Small intestine (tissue), 7 donors: Measurements from ENCODE around the gene KRTAP20-1. TPM values are rescaled to one million over a fixed set of nuclear protein-coding genes. Genes with fewer than 3 reads are reported as not detected.

Experiments
- DNase-seq, 2 donors: peaks; one replicate each; pipeline versions ENCODE4 v3.0.0 to v3.0.0-alpha.2; 2013
- FAIRE-seq: peaks from 2 replicates; lab custom pipeline; 2012; peaks lifted over from hg19 to GRCh38; lab: Jason Lieb, UNC
- H3K27ac ChIP-seq, 3 donors: one replicate each; pipeline ENCODE4 v1.5.1; 2013; ENCODE audit warnings: low read length in 2 of 3, mild to moderate bottlenecking in 2 of 3, control low read depth in 1 of 3, inconsistent platforms in 1 of 3, low read depth in 1 of 3, moderate library complexity in 1 of 3
- H3K27me3 ChIP-seq, 3 donors: one replicate each; pipeline ENCODE4 v1.6.1; 2013; ENCODE audit warnings: low read length in 3 of 3, inconsistent platforms in 1 of 3; ENCODE audit not compliant: control insufficient read depth in 3 of 3, insufficient read depth in 3 of 3
- H3K36me3 ChIP-seq, 3 donors: one replicate each; pipeline ENCODE4 v1.6.1; 2013; ENCODE audit warnings: low read length in 3 of 3, inconsistent platforms in 1 of 3, low read depth in 1 of 3, mild to moderate bottlenecking in 1 of 3, moderate library complexity in 1 of 3; ENCODE audit not compliant: control insufficient read depth in 3 of 3, insufficient read depth in 2 of 3
- H3K4me1 ChIP-seq, 3 donors: one replicate each; pipeline ENCODE4 v1.6.1; 2013; ENCODE audit warnings: low read length in 2 of 3, inconsistent platforms in 1 of 3, low read depth in 1 of 3, mild to moderate bottlenecking in 1 of 3, moderate library complexity in 1 of 3; ENCODE audit not compliant: control insufficient read depth in 3 of 3, insufficient read depth in 2 of 3
- H3K4me3 ChIP-seq, 3 donors: one replicate each; pipeline ENCODE4 v1.5.1; 2013; ENCODE audit warnings: low read length in 3 of 3, control low read depth in 1 of 3, inconsistent platforms in 1 of 3, low read depth in 1 of 3, mild to moderate bottlenecking in 1 of 3, moderate library complexity in 1 of 3
- H3K9me3 ChIP-seq, 2 donors: one replicate each; pipeline ENCODE4 v1.6.1; 2013; ENCODE audit warnings: low read depth in 1 of 2, low read length in 1 of 2; ENCODE audit not compliant: control insufficient read depth in 2 of 2, insufficient read depth in 1 of 2
- WGBS, 3 donors: extraction: QIAGEN DNeasy Blood & Tissue Kit; methylation state at CpG; one replicate each; pipeline ENCODE4 v1.1.7; 2013; 5-methylcytosine and 5-hydroxymethylcytosine counted together
- polyA plus RNA-seq, 4 donors: library from polyadenylated mRNA; stranded (reverse) in 3 of 4; unstranded in 1 of 4; fragments of 200-250 nt in 3 of 4; fragments of 120-200 nt in 1 of 4; gene quantifications; one replicate each; pipeline versions ENCODE4 v1.2.1 to v1.2.3, GENCODE V29; 2013
- donor health status: healthy with polysubstance abuse.
- donor health status: control.
- donor health status: control.
- donor health status: Bipolar disorder and iron deficiency.
- donor health status: healthy.

Gene KRTAP20-1
- polyA plus RNA-seq, 4 donors, result not detected

DNA sequence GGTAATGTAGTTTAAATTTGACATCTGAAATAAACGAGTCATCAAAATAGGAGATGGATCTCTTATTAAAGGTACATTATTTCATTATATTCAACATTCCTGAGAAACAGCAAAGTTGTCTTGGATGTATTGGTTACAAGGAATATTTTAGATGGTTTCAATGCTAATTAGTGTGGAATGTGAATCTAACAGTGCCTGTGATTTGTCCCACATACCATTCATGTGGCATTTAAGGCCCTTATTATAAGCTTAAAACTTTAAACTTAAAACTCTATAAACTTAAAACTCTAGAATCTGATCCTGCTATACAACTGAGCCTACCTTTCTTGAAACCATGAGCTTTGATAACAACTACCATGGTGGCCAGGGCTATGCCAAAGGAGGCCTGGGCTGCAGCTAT, 15.4 kb upstream of the KRTAP20-1 start, which contains the start of gene KRTAP22-1:
TSS of gene KRTAP22-1 (plus strand) at position 301 of the 400 bp plus-strand sequence.
- H3K27me3 ChIP-seq, result no peaks in the 10 kb centered on the region
- no peak for FAIRE-seq
- no peak for DNase-seq
- WGBS, 3 donors, result 48 to 97% (median 50%) methylated on average over 1 of the region's 1 CpG
- H3K4me3 ChIP-seq, result no peak within 1 kb of the TSS
- no peaks in the 10 kb centered on the region for H3K4me1 ChIP-seq
- no peaks in the 10 kb centered on the region for H3K36me3 ChIP-seq
- H3K9me3 ChIP-seq, result peaks cover 0 to 9% of the 10 kb centered on the region in 2 donors
- no peak within 1 kb of the TSS for H3K27ac ChIP-seq

- FAIRE-seq (no peak), DNase-seq (no peak)
- Histone ChIP-seq H3K36me3 (no peaks in the 10 kb centered on the region), H3K9me3 (peaks cover 0 to 12% of the 10 kb centered on the region in 2 donors), H3K27me3 (no peaks in the 10 kb centered on the region), H3K4me3 (no peak overlapping the region), H3K27ac (no peak overlapping the region), H3K4me1 (no peaks in the 10 kb centered on the region)
- WGBS, 3 donors, result 64 to 93% (median 86%) methylated on average over 2 of the region's 2 CpGs
Observed at GRCh38 chr21:30605968-30606367, 10.3 kb upstream of the KRTAP20-1 start.

DNA sequence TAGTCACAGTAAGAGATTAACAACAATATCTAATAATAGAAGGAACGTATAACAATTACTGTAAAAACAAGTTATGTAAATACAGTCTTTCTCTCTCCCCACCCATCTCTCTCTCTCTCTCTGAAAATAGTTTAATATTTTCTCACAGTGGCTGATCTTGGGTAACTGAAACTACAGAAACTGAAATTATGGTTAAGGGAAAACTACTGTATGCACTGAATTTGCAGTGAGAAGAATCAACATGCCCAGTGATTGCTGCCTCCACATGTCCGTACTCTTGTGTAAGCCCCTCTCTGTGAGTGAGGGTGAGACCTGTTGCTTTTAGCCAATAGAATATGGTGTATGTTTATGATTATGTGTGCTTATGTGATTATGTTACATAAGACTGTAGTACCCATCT, 4.1 kb upstream of the KRTAP20-1 start:
- WGBS, 3 donors, result 80 to 89% (median 87%) methylated on average over 2 of the region's 2 CpGs
- Histone ChIP-seq H3K36me3 (no peaks in the 10 kb centered on the region), H3K27me3 (no peaks in the 10 kb centered on the region), H3K4me3 (no peak overlapping the region), H3K27ac (no peak overlapping the region), H3K9me3 (peaks cover 0 to 6% of the 10 kb centered on the region in 2 donors), H3K4me1 (no peaks in the 10 kb centered on the region)
- no peak for FAIRE-seq
- no peak for DNase-seq

GRCh38 chr21:30613836-30614235, 2.4 kb upstream of the KRTAP20-1 start, which contains the start of gene KRTAP6-1:
Gene KRTAP6-1, minus strand, starts transcription at chr21:30613930. Its CDS starts 26 bp downstream, at chr21:30613904.
- Histone ChIP-seq H3K4me3 (no peak within 1 kb of the TSS), H3K9me3 (peaks cover 0 to 3% of the 10 kb centered on the region in 2 donors), H3K27me3 (no peaks in the 10 kb centered on the region), H3K4me1 (no peaks in the 10 kb centered on the region), H3K36me3 (no peaks in the 10 kb centered on the region), H3K27ac (no peak within 1 kb of the TSS)
- FAIRE-seq, result no peak
- DNase-seq, result no peak
- 51 to 80% (median 53%) methylated on average over 2 of the region's 2 CpGs for WGBS, 3 donors

DNA sequence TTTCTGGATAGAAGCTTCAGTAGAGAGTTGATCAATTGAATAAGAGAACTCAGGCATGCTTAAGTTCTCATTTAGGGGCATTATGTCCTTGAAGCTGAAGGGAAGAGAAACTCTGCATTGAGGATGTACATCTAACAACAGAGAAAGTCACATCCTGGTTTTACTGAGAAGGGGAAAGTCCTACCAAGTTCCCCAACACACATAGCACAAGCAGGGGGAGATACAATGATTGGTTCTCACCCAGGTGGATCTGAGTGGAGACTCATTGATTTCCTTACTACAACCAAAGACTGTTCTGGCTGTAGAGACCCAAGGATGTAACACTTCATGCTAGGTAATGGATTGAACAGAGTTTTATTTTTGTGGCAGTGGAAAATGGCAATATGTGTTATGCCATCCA, 1.0 kb upstream of the KRTAP20-1 start:
- DNase-seq, result no peak
- Histone ChIP-seq H3K36me3 (no peaks in the 10 kb centered on the region), H3K27ac (no peak overlapping the region), H3K4me3 (no peak overlapping the region), H3K27me3 (no peaks in the 10 kb centered on the region), H3K4me1 (no peaks in the 10 kb centered on the region), H3K9me3 (peaks cover 0 to 3% of the 10 kb centered on the region in 2 donors)
- no peak for FAIRE-seq

GRCh38 chr21:30620080-30620479, 3.9 kb downstream of the KRTAP20-1 start:
- Histone ChIP-seq H3K4me1 (no peaks in the 10 kb centered on the region), H3K27ac (no peak overlapping the region), H3K9me3 (peaks cover 0 to 7% of the 10 kb centered on the region in 2 donors), H3K36me3 (no peaks in the 10 kb centered on the region), H3K27me3 (no peaks in the 10 kb centered on the region), H3K4me3 (no peak overlapping the region)
- DNase-seq (no peak), FAIRE-seq (no peak)

DNA sequence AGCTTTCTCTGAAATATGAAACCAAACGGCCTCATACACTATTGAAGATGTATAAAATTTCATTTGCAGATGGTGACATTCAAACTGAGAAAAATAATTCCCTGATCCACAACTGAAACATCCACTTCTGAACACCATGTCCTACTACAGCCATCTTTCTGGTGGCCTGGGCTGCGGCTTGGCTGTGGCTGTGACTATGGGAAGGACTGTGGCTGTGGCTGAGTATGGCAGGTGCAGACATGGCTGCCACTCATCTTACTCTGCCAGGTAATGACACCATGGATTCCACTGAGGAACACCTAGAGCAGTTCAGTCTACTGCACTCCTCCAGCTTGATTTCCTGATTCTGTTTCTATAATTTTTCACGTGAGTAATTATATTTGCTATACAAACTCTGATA, 4.3 kb downstream of the KRTAP20-1 start, which contains the start of gene KRTAP20-4:
TSS of gene KRTAP20-4 (plus strand) at position 106 of the 400 bp plus-strand sequence.
- no peak for DNase-seq
- 65 to 83% (median 65%) methylated on average over 3 of the region's 3 CpGs for WGBS, 3 donors
- H3K27ac ChIP-seq, result no peak within 1 kb of the TSS
- H3K36me3 ChIP-seq, result no peaks in the 10 kb centered on the region
- no peaks in the 10 kb centered on the region for H3K4me1 ChIP-seq
- FAIRE-seq, result no peak
- no peaks in the 10 kb centered on the region for H3K27me3 ChIP-seq
- H3K9me3 ChIP-seq, result peaks cover 0 to 12% of the 10 kb centered on the region in 2 donors
- H3K4me3 ChIP-seq, result no peak within 1 kb of the TSS

DNA sequence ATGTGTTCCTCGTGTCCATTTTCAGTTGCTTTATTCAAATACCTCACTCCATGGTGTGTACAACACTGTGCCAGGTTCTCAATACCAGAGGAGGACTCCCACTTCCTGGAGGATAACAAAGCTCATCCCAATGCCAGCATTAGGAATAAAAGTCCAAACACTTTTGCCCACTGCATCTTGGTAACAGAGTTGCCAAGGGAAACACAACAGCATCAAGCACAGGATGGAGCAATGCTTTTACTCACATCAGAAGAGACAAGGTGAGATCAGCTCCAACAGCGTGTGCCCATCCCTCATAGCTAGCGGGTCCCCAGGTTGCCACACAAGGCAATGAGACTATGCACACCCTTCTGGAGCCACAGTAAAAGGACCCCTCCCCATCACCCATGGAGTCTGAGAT, 7.1 kb downstream of the KRTAP20-1 start:
- Histone ChIP-seq H3K27ac (no peak overlapping the region), H3K9me3 (peaks cover 0 to 14% of the 10 kb centered on the region in 2 donors), H3K36me3 (no peaks in the 10 kb centered on the region), H3K4me3 (no peak overlapping the region), H3K4me1 (no peaks in the 10 kb centered on the region), H3K27me3 (no peaks in the 10 kb centered on the region)
- FAIRE-seq (no peak), DNase-seq (no peak)
- 89 to 91% (median 89%) methylated on average over 3 of the region's 3 CpGs for WGBS, 3 donors
